ENCODE data around the gene CAMK4.

Gene CAMK4

DNA sequence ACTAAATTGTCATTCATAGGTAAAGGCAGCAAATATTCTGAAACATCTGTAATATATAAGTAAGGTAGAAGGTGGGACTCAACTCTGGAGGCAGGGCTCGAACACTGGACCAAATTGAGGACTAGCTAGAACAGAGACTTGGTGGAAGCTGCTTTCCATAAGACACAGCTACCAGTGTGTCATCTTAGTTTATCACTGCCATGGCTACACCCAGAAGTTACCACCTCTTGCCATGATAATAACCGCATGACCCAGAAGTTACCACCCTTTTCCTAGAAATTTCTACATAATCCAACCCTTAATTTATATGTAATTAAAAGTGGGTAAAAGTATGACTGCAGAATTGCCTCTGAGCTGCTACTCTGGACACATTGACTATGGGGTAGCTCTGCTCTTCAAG lies 188.4 kb downstream of the CAMK4 start:
- TF ChIP-seq, protein P1, sequence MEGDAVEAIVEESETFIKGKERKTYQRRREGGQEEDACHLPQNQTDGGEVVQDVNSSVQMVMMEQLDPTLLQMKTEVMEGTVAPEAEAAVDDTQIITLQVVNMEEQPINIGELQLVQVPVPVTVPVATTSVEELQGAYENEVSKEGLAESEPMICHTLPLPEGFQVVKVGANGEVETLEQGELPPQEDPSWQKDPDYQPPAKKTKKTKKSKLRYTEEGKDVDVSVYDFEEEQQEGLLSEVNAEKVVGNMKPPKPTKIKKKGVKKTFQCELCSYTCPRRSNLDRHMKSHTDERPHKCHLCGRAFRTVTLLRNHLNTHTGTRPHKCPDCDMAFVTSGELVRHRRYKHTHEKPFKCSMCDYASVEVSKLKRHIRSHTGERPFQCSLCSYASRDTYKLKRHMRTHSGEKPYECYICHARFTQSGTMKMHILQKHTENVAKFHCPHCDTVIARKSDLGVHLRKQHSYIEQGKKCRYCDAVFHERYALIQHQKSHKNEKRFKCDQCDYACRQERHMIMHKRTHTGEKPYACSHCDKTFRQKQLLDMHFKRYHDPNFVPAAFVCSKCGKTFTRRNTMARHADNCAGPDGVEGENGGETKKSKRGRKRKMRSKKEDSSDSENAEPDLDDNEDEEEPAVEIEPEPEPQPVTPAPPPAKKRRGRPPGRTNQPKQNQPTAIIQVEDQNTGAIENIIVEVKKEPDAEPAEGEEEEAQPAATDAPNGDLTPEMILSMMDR (conservative IDR thresholded peaks at IDR 0.05; ENCODE audit: low read depth, low read length), result no peak
- no peak for DNase-seq (ENCODE audit: low read depth)

DNA sequence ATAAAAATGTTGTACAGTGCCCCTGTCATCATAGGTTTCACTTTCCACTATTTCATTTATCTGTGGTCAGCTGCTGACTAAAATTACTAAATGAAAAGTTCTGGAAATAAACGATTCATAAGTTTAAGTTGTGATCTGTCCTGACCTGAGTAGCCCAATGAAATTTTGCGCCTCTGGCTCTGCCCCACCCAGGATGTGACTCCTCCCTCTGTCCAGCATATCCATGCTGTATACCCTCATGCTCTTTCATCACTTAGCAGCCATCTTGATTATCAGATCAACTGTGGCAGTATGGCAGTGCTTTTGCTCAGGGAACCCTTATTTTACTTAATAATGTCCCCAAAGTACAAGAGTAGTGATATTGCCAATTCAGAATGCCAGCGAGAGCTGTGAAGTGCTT lies 190.9 kb downstream of the CAMK4 start:
- H3K4me3 ChIP-seq (ENCODE audit: low read length), result no peak overlapping the region
- TF ChIP-seq, protein P1 (conservative IDR thresholded peaks at IDR 0.05; ENCODE audit: low read depth, low read length), result no peak
- no peak for DNase-seq (ENCODE audit: low read depth)

More for the DNA sequence above, 188.4 kb downstream of the CAMK4 start:
- H3K4me3 ChIP-seq (ENCODE audit: low read length), result no peak overlapping the region

DNA sequence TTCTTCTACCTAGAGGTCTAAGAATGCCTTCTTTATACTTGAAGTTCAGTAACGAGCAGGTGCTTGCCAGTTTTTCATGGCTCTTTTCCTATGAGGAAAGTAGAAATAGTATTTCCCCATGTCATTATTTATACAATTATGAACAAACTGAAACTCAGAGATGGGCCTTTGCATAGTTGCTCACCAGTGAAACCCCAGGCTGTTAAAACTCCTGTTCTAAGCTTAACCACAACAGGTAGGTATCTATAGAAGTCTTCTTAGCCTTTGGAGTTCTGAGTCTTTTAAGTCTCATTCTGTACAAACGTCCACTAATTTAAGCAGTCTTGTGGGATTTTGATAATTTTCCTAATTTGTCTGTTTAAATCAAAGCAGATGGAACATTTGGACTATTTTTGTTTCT lies 198.1 kb downstream of the CAMK4 start:
- no peak for DNase-seq (ENCODE audit: low read depth)
- TF ChIP-seq, protein P1 (conservative IDR thresholded peaks at IDR 0.05; ENCODE audit: low read depth, low read length), result no peak
- H3K4me3 ChIP-seq (ENCODE audit: low read length), result no peak overlapping the region

DNA sequence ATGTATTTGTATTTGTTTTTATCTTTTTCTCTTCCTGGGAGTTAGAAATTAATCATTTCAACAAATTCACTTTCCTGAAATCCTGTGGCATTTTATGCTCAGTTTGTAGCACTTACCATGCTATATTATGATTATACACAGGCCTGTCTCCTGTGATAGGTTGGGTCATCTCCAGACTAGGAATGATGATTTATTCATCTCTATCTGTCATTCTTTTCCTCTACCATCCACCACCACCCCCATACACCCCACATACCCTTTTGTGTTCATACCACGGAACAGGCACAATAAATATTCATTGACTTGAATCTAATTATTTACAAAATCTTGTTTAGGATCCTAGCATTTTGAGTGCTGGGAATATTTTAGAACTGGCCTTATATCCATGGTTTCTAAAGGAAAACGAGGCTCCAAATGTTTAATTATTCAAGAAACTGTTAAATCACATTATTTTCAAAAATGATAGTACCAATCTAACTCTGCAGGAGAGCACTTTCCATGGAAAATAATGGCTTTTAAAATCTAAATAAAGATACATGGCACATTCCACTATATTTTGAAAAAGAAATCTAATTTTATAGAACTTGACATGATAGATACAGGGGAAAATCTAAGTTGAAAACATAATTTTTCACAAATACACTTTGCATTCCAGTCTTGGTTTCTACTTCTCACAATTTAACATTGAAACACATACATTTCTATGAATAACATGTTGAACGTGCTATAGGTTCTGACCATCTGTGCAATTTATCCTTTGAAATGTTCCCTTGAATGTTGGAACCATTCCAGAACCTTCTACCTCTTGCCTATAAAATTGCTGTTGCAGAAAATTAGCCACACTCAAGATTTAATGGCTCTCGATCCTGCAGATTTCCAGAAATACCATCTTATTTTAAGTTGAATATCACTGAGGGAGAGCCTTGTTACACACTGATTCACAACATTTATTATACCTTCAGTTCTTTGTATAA lies 198.8 kb downstream of the CAMK4 start:
- no peak for DNase-seq (ENCODE audit: low read depth)
- TF ChIP-seq, protein P1 (conservative IDR thresholded peaks at IDR 0.05; ENCODE audit: low read depth, low read length), result no peak
- no peak overlapping the region for H3K4me3 ChIP-seq (ENCODE audit: low read length)

DNA sequence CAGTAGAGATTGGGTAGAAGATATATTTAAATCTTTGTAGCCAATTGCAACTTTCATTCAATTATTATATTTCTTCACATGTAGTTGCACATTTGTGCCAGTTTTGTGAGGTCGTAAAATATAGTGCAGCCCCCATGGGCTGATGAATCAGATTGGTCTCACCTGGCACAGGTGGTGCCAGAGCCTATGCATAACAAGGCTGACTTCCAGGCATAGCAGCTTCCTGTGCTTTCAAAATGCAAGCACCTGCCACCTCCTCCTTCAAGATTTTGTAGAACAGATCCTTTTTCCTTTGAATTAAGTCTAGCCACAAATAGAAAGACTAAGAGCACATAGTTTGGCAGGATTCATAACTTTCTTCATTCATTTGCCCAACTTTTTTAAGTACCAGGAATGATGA lies 201.0 kb downstream of the CAMK4 start:
- H3K4me3 ChIP-seq (ENCODE audit: low read length), result no peak overlapping the region
- DNase-seq (ENCODE audit: low read depth), result no peak
- TF ChIP-seq, protein P1 (conservative IDR thresholded peaks at IDR 0.05; ENCODE audit: low read depth, low read length), result no peak

DNA sequence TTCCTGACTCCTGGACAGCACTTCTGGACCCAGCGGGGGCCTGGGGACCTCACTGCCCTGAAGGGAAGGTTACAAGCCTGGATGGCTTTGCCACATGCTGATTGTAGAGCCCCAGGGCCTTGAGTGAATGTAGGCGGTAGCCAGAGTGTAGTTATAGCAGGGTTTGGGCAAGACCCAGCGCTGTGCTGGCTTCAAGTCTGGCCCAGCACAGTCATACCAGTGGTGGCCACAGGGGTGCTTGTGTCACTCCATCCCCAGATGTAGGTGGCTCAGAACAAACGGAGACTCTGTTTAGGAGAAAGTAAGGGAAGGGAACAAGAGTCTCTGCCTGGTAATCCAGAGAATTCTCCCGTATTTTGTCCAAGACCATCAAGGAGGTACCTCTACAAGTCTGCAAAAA lies 203.6 kb downstream of the CAMK4 start:
- TF ChIP-seq, protein P1 (conservative IDR thresholded peaks at IDR 0.05; ENCODE audit: low read depth, low read length), result no peak
- DNase-seq (ENCODE audit: low read depth), result no peak
- H3K4me3 ChIP-seq (ENCODE audit: low read length), result no peak overlapping the region

All from retinal pigment epithelial cell (primary cell).